NCI-H146 treated with DMSO at 0.1 percent for 48 hours (cell line): ENCODE data around the gene VENTX.

ENCODE experiments used
- DNase-seq: peaks from one replicate; lab custom pipeline; 2025; ENCODE audit not compliant: unreplicated experiment; lab: John Stamatoyannopoulos, UW

Gene VENTX

DNA sequence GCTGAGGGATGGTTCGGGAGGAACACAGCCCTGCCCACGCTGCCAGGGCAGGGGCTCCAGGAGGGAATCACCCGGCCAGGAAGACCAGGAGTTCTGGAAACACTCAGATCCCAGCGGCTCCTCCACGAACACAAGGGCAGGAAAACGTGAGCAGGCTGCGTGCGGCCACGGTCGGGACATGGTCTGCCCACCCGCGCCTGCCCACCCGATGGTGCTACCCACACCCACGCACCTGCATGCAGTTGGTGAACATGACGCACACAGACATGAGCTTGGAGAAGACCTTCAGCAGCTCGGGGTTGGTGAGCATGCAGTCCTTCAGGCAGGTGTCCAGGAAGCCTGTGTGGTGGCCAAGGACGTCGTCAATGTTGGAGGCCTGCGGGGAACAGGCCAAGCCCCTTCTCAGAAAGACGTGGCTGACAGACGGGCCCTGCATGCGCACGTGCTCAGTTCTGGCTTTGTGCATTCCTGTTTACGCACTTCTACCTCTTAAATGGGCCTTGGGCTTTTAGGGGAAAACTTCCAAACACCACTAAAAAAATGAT, 45.3 kb downstream of the VENTX start:
- DNase-seq: no peak

DNA sequence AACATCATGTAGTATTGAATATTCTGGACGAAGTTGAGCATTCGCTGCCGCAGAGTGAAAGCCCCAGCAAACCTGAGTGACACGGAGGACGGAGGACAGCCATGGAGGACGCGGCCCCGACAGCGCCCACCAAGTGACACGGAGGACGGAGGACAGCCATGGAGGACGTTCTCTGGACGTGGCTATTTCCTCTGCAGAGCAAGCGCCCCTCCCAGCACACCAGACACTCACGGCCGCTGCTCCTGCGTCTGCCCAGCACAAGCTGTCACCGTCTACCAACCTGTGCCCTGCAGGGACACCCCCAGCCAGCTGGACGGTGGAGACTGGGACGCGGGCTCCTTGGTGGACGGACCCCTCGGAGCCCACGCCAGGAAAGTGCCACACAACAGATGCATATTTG, 46.3 kb downstream of the VENTX start:
- DNase-seq: no peak

DNA sequence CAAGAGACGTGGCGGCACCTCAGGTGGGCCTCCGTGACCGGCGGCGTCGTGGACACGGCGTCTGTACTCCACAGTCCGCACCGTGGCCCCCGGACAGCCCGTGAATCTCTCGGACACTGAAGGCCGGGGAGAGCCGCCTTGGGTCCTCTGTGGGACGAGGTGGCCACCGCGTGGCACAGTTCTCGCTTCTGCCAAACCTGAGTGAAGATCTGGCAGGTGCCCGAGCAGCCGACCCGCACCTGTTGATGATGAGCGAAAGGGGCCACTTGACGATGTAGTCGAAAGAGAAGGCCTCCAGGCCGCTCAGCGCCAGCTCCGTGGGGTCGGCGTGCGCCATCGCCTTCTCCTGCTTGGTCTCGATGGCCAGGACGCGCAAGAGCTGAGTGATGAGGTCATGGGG, 47.6 kb downstream of the VENTX start:
- no peak for DNase-seq

DNA sequence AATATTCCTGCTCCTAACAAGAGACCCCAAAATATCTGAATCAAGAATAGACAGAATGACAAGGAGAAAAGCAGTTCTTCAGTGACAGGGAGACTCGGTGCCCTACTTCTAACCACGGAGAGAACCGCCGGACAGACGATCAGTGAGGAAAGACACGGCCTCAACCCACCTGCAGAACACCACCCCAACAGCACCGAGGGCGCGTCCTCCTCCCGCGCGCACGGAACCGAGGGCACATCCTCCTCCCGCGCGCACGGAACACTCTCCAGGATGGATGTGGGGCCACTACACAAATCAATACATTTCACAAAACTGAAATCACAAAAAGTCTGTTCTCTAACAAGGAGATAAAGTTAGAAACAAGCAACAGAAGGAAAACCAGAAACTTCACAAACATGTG, 48.7 kb downstream of the VENTX start:
- no peak for DNase-seq

DNA sequence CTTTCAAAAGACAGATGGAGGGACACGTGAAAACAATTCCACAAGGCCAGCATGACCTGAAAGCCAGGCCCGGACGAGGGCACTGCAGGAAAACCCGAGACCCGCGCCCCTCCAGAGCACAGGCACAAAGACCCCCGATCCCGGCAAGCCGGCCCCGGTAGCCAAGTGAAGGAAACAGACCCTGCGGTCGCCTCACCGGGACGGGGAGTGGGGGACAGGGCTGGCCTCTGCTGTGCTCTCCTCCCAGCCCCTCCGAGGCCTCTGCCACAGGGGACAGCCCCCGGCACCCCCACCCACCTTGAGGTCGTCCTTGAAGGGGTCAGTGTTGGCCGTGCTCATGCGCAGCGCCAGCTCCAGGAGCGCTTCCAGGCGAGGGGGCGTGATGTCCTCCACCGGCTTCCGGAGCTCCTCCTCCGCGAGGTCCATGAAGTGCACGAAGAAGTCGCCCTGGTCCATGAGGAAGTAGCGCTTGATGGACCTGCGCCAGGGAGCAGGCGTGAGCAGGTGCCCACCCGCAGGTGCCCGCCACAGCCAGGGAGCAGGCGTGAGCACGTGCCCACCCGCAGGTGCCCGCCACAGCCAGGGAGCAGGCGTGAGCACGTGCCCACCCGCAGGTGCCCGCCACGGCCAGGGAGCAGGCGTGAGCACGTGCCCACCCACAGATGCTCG, 50.3 kb downstream of the VENTX start:
- DNase-seq: no peak

DNA sequence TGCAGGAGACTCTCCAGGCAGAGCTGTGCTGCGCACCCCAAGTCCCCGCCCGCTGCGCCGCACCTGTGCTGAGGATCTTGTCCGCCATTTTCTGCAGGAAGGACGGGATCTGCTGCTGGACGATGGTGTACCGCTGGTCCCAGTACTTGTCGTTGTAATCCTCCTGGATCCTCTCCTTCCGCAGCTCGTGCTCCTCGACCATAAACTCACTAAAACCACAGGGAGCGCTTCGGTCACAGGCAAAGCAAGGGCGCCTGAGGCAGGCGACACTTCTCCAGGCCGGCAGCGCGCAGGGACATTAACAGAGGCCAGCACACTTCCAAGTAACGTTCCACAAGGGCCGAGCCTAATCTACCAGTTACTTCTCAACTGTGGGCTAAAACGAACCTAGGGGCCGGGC, 52.1 kb downstream of the VENTX start:
- no peak for DNase-seq
